HG02938 (cell line): ENCODE measurements around the gene CGB8.
"Not testable (repeated sequence)": the region's sequence is repeated elsewhere in the genome, so short reads cannot be mapped to it uniquely, and the experiment has no call there.

Experiments used
- ATAC-seq: cut with Tn5 transposase; IDR thresholded peaks from one replicate; pipeline ENCODE4 v1.9.1; 2021; ENCODE audit warnings: mild to moderate bottlenecking, moderate library complexity; ENCODE audit not compliant: unreplicated experiment

Gene CGB8

DNA sequence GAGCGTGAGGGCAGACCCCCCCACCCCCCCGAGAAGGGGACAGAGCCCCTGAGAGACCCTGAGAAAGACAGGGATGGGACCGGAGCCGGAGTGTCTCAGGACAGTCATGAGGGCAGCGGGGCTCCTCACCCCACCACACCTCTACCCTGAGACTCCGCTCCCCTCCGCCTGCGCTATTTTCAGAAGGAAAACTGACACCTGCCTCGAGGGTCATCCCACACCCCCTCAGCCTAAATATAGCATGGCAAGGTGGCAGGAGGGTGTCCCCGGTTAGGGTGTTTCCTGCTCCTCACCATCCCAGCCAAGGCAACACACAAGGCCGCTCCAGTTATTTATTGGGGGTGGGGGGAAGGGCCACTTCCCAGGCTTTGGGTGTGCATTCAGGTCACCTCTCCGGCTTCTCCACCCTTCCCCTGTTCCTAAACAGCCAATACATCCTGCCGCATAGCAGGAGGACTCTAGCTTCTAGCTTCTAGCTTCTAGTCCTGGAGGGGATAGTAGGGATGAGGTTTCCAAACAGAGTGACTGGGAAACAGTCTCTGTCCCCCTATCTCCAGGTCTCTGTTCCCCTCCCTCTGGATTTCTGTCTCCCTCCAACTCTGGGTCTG, 17.1 kb upstream of the CGB8 start:
- ATAC-seq = no peak

DNA sequence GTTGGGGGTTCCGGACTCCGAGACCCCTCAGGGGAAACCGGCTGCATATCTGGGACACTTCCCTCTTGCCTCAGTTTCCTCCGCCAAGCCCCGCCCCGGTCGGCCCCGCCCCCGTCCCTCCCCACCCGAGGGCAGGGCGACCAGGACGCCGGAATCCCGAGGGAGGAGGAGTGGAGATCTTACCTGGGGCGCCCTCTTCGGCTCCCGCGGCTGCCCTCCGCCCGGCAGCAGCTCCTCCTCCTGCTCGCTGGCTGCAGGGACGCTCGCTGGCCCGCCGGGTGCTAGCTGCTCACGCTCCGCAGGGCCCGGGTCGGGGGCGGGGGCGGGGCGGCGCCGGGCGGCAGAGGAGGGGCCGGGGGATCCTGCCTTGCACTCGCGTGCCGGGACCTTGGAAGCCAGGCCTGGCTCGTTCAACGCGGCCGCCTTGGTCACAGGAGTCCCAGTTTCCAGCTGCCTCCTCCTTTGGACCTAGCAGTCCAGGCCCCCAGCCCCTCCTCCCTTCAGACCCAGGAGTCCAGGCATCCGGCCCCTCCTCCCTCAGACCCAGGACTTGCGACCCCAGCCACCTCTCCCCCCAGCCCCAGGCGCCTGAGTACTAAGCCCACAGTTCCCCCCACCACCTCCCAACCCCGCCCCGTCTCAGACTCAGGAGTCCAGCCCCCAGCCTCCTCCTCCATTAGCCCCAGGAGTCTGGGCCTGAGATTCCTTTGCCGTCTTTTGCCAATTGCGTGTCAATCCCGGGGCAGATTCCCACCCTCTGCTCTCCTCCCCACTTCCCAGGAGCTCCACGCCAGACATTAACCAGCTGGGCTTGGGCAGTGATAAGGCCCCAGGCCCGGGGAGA, 16.1 kb upstream of the CGB8 start, which contains the start of gene NTF4:
Gene NTF4, minus strand, starts transcription at position 51 of the 844 bp plus-strand sequence. CDS start 2,821 bp downstream, outside the sequence.
- ATAC-seq = no peak

- no peak for ATAC-seq
These were observed 15.2 kb upstream of the CGB8 start for GRCh38 chr19:49064029-49064629.

DNA sequence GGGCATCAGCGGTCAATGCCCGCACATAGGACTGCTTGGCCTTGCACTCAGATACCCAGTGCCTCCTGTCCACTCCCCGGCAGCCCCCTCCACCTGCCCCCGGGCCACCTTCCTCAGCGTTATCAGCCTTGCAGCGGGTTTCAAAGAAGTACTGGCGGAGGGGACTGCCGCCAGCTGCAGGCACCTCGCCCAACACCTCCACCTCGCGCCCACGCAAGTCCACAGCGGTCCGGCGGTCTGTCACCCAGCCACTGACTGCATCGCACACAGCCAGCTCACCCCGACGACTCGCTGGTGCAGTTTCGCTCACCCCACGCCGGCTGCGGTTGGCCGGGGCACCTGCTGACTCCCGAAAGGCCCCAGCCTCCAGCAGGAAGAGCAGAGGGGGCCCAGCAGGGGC, 12.5 kb upstream of the CGB8 start:
- no peak for ATAC-seq

DNA sequence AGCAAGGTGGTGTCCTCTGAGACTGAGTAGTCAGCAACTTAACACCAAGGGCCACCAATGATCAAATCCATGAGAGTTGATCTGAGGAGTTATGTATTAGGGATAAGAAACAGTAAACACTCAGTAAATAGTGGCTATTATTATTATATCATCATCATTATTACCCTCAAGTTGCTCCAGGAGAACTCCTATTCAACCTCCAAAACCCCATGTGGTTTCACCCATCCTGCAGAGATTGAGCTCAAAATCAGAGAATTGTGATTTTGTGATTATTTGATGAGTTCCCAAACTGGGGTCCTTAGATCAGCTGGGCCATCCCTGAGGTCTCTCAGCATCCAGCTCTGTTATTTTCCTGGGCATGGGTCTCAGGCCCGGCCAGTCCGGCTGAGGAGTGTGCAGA, 12.1 kb upstream of the CGB8 start:
- ATAC-seq = no peak

- ATAC-seq = no peak
These were observed 10.1 kb upstream of the CGB8 start for GRCh38 chr19:49059053-49059452.

DNA sequence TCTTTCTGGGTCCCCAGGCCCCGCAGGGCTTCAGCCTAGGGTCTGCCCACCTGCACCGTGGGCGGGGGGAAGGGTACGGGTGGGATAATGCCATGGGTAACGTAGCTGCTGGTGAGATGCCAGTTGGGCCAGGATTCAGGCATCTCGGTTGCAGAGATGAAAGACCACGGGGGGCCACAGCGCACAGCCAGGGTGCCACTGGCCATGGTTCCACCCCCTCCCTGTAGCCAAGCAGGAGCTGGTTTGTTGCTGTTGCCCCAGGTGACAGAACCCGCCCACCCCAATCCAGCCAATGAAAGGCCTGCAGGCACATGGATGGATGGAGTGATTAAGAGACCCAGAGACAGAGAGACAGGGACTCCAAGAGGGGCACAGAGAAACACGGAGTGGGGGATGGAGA, 9.7 kb upstream of the CGB8 start:
- ATAC-seq = no peak

DNA sequence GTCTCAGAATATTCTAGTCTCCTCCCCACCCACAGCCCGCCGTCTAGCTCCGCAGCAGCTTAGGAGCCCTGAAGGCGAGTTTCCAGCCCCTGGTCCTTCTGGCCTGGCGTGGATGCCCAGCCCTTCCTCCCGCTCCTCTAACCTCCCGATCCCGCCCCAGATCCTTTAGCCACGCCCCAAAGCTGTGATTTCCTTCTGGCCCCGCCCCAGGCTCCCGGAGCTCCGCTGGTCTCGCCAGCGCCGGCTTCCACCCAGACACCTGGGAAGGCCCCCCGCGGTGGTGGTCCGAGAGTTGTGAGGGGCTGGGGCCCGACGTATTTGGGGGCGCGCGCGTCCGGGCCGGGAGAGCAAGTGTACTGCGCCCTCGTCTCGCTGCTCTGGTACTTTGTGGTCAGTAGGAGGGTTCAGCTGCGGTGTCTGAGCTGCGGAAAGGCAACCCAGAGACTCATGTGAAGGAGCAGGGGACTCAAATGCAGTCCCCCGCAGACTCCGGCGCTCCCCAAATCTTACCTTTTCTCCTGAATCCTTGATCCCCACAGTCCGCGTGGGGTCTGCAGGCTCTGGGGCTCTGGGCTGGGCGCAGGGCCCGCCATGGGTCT, 8.8 kb upstream of the CGB8 start, which contains the start of gene CGB7:
Gene CGB7, minus strand, starts transcription at position 114 of the 599 bp plus-strand sequence. CDS start 2,374 bp downstream, outside the sequence.
- no peak for ATAC-seq

DNA sequence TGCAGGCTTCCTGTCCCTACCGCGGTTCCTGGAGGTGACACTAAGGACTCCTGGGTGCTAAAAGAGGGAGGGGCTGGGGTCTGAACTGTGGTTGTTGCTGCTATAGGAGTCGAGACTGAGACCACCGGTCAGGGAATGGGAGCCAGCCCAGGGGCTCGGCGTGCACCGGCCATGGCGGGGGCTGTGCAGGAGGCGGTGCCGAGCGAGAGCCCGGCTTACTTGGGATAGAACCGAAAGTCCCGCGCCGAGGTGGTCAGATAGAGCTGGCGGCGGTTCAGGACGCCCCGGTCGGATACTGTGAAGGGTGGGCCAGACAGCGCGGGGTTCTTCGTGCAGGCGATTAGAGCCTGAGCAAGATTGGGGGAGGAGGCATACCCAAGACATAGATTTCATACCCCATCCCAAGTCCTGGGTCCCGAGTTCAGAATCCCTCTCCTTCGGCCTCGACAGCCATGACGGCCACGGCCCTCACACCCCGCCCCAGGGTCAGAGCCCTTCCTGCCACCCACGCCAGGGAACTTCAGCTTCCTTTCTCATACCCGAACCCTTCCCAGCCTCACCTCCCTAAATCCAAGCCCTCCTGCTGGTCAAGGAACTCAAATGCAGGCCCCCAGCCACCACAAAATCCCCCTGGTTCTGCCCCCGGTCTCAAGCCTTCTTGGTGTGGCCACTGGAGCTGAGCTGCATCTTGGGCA, 8.1 kb upstream of the CGB8 start:
- ATAC-seq = not testable (repeated sequence)

- no peak for ATAC-seq
These were observed 7.4 kb upstream of the CGB8 start for GRCh38 chr19:49056101-49056901.

DNA sequence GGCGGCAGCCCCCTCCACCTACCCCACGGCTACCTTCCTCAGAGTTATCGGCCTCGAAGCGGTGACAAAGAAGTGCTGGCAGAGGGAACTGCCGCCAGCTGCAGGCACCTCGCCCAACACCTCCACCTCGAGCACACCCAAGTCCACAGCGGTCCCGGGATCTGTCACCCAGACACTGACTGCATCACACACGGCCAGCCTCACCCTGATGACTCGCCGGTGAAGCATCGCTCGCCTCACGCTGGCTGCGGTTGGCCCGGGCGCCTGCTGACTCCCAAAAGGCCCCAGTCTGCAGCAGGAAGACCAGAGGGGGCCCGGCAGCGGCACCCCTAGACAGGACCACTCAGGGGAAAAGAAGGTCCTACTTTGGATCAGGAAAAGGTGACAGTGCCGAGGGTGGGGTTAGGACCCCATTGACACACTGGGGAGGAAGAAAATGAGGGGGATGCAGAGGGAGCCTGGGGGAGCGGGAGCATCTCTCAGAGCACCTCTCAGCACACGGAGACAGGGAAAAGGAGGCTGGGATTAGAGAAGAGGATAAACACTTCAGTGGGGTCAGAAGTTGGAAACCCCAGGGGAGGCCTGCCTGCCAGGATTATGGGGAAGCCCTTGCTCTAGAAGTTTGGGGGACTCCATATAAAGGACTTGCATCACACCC, 1.6 kb upstream of the CGB8 start:
- ATAC-seq = not testable (repeated sequence)

DNA sequence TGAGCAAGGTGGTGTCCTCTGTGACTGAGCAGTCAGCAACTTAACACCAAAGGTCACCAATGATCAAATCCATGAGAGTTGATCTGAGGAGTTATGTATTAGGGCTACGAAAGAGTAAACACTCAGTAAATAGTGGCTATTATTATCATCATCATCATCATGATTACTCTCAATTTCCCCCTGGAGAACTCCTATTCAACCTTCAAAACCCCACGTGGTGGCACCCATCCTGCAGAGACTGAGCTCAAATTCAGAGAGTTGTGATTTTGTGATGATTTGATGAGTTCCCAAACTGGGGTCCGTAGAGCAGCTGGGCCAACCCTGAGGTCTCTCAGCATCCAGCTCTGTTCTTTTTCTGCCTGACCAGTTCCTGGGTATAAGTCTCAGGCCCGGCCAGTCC, 923 bp upstream of the CGB8 start:
- not testable (repeated sequence) for ATAC-seq

DNA sequence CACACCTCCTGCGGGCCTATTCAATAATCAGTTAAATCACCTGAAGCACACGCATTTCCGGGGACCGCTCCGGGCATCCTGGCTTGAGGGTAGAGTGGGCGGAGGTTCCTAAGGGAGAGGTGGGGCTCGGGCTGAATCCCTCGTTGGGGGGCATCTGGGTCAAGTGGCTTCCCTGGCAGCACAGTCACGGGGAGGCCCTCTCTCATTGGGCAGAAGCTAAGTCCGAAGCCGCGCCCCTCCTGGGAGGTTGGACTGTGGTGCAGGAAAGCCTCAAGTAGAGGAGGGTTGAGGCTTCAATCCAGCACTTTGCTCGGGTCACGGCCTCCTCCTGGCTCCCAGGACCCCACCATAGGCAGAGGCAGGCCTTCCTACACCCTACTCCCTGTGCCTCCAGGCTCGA, 5.4 kb downstream of the CGB8 start, which contains the start of gene CGB5:
Gene CGB5, plus strand, starts transcription at position 301 of the 400 bp plus-strand sequence. CDS start 362 bp downstream, outside the sequence.
- ATAC-seq = not testable (repeated sequence)

DNA sequence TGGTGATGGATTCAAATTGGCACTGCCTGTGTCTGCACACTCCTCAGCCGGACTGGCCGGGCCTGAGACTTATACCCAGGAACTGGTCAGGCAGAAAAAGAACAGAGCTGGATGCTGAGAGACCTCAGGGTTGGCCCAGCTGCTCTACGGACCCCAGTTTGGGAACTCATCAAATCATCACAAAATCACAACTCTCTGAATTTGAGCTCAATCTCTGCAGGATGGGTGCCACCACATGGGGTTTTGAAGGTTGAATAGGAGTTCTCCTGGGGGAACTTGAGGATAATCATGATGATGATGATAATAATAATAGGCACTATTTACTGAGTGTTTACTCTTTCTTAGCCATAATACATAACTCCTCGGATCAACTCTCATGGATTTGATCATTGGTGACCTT, 6.2 kb downstream of the CGB8 start:
- not testable (repeated sequence) for ATAC-seq

DNA sequence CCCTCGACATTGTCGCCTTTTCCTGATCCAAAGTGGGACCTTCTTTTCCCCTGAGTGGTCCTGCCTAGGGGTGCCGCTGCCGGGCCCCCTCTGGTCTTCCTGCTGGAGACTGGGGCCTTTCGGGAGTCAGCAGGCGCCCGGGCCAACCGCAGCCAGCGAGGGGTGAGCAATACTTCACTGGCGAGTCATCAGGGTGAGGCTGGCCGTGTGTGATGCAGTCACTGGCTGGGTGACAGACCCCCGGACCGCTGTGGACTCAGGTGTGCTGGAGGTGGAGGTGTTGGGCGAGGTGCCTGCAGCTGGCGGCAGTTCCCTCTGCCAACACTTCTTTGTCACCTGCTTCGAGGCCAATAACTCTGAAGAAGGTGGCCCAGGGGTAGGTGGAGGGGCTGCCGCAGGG, 6.7 kb downstream of the CGB8 start:
- ATAC-seq = no peak

DNA sequence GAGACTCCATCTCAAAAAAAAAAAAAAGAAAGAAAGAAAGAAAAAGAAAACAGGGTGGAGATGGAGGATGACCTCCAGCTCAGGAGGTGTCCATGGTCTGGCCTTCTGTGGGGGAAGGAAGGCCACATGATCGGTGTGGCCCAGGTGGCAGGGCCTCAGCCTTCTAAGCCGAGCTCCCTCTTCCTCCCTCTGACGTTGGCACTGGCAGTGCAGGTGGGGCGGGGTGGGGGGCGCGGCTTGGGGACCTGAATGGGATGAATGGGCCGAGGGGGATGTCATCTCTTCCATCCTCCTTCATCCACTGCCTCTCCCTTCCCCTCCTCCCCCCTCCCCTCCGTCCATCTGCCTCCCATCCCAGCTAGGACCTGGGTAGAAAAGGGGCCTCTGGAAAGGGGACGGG, 9.2 kb downstream of the CGB8 start:
- ATAC-seq = not testable (repeated sequence)

DNA sequence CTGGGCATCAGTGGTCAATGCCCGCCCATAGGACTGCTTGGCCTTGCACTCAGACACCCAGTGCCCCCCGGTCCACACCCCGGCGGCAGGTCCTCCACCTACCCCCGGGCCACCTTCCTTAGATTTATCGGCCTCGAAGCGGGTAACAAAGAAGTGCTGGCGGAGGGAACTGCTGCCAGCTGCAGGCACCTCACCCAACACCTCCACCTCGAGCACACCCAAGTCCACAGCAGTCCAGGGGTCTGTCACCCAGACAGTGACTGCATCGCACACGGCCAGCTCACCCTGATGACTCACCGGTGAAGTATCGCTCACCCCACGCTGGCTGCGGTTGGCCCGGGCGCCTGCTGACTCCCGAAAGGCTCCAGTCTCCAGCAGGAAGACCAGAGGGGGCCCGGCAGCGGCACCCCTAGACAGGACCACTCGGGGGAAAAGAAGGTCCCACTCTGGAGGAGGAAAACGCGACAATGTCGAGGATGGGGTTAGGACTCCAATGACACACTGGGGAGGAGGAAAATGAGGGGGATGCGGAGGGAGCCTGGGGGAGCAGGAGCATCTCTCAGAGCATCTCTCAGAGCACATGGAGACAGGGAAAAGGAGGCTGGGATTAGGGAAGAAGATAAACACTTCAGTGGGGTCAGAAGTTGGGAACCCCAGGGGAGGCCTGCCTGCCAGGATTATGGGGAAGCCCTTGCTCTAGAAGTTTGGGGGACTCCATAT, 10.2 kb downstream of the CGB8 start:
- ATAC-seq = not testable (repeated sequence)

DNA sequence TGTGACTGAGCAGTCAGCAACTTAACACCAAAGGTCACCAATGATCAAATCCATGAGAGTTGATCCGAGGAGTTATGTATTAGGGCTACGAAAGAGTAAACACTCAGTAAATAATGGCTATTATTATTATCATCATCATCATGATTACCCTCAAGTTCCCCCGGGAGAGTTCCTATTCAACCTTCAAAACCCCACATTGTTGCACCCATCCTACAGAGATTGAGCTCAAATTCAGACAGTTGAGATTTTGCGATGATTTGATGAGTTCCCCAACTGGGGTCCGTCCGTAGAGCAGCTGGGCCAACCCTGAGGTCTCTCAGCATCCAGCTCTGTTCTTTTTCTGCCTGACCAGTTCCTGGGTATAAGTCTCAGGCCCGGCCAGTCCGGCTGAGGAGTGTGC, 10.8 kb downstream of the CGB8 start:
- ATAC-seq = not testable (repeated sequence)

DNA sequence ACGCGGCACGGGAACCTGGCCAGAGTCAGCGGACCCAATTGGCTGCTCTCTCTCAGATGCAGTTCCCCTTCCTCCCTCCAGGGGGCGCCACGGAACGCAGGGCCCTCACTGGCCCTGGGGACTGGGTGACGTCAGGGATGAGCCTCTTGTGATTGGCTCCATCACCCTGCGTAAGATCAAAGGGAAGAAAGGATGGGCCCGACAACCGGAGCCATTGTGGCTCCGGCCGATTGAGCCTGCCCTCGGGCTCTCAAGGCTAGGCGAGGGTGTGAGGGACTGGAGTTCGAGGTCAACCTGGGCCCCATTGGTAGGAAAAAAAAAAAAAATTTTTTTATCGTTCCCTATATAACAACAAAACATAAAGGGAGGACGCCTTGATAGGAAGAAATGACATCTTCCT, 12.1 kb downstream of the CGB8 start, which contains the start of gene CGB1:
Gene CGB1, minus strand, starts transcription at position 81 of the 400 bp plus-strand sequence. CDS start 184 bp downstream, outside the sequence.
- ATAC-seq = not testable (repeated sequence)
